ENCODE data around the gene CELSR1.

- TF ChIP-seq ZFP30 (CRISPR knock-in tag; IDR thresholded peaks at IDR 0.05) (no peak), GLIS3 (CRISPR knock-in tag; IDR thresholded peaks at IDR 0.05) (no peak), ISL1 (CRISPR knock-in tag; IDR thresholded peaks at IDR 0.05) (no peak), ZFP3 (CRISPR knock-in tag; IDR thresholded peaks at IDR 0.05) (no peak), BACH2 (CRISPR knock-in tag; IDR thresholded peaks at IDR 0.05; ENCODE audit: borderline replicate concordance) (no peak), ESRRG (CRISPR knock-in tag; IDR thresholded peaks at IDR 0.05) (no peak)
These were observed 225.4 kb downstream of the CELSR1 start for GRCh38 chr22:46312056-46312455.
